ENCODE data around the gene KNSTRN.

DNA sequence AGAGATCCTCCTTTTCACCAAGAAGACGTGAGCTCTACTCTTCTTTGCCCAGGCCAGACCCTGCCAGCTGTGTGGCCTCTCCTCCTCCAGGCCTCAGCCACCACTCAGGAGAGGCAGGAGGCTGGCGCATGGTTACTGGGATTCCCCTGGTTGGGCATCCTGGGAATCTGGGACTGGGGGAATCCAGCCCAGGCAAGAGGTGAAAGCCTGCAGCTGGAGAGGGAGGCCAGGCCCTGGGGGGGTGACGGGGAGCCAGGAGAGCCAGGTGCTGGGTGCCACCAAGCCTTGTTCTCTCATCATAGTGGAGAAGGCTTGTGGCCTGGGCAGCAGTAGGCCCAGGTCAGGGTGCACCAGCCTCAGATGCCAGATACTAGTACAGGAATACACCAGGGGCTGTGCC lies 48.0 kb upstream of the KNSTRN start:
- TF ChIP-seq, protein P1, sequence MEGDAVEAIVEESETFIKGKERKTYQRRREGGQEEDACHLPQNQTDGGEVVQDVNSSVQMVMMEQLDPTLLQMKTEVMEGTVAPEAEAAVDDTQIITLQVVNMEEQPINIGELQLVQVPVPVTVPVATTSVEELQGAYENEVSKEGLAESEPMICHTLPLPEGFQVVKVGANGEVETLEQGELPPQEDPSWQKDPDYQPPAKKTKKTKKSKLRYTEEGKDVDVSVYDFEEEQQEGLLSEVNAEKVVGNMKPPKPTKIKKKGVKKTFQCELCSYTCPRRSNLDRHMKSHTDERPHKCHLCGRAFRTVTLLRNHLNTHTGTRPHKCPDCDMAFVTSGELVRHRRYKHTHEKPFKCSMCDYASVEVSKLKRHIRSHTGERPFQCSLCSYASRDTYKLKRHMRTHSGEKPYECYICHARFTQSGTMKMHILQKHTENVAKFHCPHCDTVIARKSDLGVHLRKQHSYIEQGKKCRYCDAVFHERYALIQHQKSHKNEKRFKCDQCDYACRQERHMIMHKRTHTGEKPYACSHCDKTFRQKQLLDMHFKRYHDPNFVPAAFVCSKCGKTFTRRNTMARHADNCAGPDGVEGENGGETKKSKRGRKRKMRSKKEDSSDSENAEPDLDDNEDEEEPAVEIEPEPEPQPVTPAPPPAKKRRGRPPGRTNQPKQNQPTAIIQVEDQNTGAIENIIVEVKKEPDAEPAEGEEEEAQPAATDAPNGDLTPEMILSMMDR (IDR thresholded peaks at IDR 0.05; ENCODE audit: control extremely low read depth in 1 of 3, insufficient read depth in 1 of 3, low read depth in 1 of 3, low read length in 3 of 3), result no peak
- TF ChIP-seq EZH2 (IDR thresholded peaks at IDR 0.05; ENCODE audit: low read depth, low read length, severe bottlenecking), result no peak

Measured in H1 (cell line).